CD4-positive, alpha-beta T cell treated with Interleukin-4 for 1 hour (primary cell): Measurements from ENCODE around the gene IL10RB.
A peak's percentile ranks its signal among the peaks of the same experiment; 100 is the strongest.

Experiments used
- DNase-seq, 2 donors: peaks; one replicate each; pipeline ENCODE4 v3.0.0-alpha.2; 2020 to 2022

IL10RB gene

DNA sequence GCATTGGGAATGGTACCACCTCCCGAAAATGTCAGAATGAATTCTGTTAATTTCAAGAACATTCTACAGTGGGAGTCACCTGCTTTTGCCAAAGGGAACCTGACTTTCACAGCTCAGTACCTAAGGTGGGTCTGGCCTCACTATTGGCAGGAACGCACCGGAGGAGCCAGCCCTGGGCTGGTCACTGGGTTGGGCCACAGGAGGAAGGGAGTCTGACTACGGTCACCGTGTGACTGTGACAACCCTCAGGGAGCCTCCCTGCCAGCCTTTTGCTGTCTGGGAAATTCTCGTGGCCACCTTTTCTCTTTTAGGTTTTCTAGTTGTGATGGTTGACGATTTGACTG lies 2.2 kb downstream of the IL10RB start:
- no peak for DNase-seq

DNA sequence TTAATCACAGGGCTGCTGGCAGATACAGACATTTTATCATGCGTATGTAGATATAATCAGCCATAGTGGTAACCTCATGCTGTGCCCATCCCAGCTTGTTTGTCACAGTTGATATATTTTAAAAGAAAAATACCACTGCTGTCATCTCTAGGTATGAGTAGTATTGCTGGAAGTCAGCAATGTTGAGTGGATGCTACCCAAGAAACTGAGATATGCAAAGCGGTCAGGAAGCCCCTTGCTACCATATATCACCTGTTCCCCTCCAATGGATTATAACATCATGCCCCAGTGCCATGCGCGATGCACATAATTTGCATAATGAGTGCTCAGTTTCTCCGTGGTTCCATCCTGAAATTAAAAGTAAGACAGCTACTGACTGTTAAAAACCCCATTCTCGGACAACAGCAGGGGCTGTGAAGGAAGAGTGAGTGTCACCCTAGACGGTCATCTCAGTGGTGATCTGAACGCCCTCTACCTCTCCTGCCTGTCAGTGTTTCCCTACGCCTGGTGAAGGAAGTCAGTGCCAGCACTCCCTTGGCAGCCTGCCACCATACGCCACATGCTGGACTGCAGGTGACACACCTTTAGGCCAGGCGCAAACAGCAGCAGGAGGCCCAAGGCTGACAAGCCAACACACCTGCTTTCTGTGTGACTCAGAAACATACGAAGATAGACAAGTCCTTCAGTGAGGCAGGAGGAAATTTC lies 2.7 kb downstream of the IL10RB start:
- peak; percentile 29 to 47 for DNase-seq

DNA sequence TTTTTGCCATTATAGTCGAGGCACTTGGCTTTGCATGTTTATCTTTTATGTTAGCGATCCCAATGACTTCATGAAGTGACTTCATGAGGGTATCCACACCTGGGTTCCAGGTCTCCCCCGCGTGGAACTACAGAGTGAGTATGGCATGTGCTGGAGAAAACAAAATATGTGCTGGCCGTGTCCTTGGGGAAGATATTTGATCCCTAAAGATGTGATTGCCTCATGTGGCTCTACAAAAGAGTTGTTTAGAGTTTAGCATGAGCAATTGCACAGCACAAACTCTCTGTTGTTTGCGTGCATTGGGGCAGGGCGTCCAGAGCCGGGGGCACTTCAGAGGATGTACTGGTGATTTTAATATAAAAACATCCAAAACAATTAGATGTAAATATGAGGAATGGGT lies 4.8 kb downstream of the IL10RB start:
- DNase-seq, result no peak

DNA sequence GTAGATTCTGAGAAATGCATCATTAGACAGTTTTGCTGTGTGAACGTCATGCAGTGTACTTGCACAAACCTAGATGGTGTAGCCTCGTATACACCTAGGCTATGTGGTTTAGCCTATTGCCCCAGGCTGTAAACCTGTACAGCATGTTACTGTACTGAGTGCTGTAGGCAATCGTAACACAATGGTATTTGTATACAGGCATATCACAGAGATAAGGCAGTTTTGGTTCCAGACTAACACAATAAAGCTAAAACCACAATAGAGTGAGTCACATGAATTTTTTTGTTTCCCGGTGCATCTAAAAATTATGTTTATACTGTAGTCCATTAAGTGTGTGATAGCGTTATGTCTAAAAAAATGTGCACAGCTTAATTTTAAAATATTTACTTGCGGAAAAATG lies 6.9 kb downstream of the IL10RB start:
- no peak for DNase-seq

DNA sequence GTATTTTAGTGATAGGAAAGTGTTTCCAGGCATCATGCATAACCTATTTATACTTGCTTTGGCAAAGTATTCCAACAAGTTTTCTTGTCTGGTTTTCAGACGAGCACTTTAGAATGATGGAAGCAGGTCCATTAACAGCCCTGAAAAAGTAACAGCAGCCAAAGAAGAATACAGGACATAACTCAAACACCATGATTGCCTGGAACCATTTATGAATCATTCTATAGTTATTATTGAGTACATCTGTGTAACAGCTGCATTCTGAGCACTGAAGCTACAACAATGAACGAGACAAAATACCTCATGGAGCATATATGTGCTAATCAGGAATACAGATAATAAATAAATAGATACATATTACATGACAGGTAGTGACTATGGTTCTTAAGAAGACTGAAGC lies 12.6 kb downstream of the IL10RB start:
- no peak for DNase-seq

DNA sequence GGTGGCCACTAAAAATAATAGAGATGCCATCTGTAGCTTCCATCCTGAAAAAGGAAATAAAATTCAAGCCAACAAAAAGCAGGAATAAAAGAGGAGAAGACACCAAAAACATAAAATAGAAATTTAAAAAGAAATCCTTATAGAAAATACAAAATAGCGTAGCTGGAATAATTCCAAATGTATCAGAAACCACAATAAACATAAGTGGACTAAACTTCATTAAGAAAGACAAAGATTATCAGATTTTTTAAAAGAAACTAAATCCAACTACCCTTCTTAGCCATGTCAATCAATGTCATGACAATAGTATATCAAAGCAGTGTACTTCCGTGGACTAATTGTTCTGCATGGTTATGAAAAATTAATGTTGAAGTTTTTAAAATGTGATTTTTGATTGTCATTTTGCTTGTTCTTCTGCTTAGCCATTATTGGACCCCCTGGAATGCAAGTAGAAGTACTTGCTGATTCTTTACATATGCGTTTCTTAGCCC lies 13.2 kb downstream of the IL10RB start:
- DNase-seq, result no peak

DNA sequence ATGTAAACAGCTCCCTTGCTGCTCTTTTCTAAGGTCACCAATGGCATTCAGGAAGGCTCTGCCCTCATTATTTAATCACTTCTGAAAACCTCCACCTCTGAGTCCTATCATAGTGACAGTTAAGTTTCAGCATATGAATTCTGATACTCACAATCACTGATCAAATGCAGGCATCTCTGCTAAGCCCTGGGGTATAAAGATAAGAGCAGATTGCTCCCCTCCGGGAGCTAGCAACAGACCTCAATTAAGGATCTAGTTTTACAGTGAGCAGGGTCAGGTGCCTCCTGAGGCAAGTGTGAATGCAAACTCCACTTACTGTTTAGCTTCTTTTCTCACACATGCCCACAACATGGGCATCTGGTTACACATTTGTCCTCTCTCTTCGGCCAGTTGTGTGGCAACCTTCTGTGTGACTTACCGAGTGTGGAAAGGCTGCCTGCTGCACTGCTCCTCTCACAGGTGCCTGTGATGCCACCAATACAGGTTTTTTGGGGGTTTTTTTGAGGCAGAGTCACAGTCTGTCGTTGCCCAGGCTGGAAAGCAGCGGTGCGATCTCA lies 15.0 kb downstream of the IL10RB start:
- no peak for DNase-seq

DNA sequence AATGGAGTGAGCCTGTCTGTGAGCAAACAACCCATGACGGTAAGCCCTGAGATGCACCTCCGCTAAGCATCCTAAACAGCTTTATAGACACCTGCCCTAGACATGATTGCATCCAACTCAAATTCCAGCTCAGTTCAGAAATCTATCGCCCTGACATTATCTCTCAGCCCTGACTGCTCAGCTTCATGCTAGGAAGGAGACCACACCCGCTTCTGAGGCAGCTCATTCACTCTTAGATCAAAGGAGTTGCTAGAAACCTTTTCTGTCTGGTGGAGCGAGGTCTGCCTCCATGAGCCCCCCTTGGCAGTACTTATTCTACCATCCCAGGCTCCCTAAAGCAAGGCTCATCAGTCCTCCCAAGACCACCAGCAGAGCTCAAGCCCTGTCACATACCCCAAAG lies 17.0 kb downstream of the IL10RB start:
- DNase-seq, result no peak

DNA sequence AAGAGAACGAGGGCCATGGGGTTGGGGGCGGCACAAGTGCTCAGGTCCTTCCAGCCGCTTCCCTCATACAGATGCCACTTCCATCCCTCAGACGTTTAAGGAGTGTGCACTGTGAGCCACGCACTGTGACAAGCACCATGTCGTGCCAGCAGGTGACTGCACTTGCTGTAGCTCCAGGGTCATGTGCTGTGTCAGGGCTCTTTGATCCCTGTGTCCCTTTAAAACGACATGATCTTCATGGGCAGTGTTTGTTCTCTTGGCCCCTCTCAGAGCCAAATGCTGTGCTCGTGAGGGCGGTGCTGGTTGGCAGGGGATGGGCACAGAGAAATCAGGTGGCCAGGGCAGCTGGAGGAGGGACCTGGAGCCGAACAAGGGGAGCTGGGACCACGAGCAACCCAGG lies 19.9 kb downstream of the IL10RB start:
- no peak for DNase-seq

DNA sequence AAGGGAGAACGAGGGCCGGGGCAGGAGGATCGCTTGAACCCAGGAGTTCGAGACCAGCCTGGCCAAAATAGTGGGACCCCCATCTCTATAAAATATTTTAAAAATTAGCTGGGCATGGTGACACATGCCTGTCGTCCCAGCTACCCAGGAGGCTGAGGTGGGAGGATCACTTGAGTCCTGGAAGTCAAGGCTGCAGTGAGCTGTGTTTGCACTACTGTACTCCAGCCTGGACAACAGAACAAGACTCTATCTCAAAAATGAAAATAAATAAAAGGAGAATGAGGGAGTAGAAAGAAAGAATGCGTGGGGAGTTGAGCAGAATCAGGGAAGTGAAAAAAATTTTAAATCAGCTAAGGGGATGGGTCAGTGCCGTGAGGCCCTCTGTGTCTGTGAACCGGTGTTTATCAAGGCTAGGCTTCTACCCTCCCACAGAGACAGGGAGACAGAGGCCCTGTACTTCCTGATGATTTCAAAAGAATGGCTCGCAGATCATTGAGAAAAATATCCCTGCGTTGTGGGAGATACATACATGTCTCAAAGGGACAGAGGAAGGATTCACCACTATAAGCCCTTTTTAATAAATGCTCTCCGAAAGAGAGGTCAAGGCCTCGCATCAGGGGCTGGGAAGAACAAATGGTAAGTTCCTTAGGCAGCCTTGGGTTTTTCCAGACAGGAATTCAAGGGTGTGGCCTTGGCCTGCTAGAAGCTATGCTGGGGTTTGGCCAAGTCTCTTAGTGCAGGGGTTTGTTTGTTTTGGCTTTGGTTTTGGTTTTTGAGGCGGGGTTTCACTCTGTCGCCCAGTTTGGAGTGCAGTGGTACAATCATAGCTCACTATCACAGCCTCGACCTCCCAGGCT lies 20.7 kb downstream of the IL10RB start:
- DNase-seq, result no peak

DNA sequence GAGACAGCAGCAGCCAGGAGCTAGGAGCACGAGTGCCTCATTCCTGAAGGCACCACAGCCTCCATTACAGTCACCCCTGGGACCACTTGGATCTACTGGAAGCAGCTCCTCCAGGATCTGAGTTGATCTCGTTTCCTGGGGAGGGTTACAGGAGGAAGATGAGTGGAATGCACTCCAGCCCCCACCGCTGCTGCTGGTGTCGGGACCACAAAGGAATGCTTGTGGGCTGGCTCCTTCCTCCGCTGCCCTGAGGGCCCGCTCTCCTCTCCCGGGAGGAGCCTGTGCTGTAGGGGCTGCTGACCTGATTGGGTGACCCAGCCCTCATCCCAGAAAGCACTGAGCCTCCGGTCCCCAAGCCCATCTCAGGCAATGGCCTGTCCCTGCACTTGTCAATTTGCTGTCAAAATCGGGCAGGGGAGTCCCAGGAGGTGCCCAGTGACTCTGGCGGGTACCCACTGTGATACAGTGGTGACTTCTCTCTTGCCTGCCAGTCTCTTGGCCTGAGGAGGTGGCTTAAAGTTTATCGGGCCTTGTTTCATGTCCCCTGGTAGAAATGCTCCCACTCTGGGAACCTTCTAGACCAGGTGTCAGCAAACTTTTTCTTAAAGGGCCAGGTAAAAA lies 23.1 kb downstream of the IL10RB start:
- DNase-seq, result no peak

DNA sequence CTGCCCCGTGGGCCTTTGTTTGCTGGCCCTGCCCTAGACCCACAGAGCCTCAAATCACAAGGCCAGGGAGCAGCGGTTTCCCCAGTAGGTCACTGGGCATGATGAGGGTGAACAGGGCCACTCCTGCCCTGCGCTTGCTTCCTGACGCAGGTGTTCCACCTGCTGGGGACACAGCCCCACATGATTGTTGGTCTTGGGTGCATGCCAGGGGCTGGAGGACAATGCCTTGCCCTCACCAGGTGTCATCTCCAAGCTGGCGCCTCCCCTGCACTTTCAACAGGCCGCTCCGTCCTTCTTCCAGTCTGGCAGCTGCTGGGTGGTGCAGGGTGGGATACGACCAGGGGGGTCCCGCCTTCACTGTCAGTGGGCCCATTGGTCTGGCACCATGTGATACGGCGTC lies 24.3 kb downstream of the IL10RB start:
- no peak for DNase-seq

DNA sequence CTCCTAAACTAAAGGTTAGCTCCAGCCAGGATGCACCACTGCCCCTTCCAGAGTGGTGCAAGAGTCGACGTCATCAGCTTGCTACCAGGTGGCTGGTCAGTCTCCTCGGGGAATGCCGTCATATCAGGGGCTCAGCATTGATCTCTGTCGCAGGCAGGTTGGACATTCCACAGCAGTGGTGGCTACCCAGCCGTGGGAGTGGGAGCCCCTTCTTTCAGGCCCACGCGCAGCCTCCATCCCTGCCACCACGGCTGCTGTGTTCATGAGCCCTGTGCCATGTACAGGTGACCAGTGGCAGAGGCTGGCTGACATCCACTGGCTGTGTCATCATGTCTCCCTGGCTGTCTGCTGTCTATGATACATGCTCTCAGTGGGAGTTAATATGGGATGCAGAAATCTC lies 25.5 kb downstream of the IL10RB start:
- no peak for DNase-seq

DNA sequence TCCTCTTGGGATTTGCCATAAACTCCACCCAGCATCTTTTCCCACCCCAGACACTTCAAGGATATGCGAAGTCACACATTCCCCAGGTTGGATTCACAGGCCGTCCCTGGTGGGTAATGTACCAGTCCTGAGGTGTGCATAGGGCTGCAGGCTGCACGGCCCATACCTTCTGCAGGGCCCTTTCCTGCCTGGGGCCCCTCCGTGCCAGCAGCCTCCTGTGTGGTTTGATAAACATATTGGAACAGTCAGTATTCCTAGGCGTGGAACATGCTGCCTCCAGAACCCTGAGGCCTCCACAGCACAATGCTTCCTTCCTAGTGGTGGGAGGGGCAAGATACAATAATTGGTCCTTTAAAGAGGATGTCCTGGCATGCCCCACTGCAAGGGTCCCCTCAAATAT lies 26.6 kb downstream of the IL10RB start:
- no peak for DNase-seq

DNA sequence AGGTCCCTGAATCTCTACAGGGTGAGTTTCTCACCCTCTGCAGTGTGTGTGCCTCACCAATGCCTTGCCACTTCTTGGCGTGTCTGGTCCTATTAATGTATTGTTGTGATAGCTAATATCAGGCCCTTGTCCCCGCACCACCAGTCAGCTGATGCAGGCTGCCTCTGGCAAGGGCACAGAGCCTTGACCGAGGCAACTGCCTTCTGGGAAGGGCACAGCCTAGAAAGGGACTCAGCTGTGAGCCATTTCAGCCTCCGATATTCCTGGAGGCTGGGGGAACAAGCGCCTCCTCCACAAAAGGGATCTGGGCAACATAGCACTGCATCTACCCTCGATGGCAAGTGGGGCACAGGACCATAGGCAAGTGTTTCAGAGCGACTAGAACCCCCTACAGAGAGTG lies 27.0 kb downstream of the IL10RB start:
- DNase-seq, result no peak

DNA sequence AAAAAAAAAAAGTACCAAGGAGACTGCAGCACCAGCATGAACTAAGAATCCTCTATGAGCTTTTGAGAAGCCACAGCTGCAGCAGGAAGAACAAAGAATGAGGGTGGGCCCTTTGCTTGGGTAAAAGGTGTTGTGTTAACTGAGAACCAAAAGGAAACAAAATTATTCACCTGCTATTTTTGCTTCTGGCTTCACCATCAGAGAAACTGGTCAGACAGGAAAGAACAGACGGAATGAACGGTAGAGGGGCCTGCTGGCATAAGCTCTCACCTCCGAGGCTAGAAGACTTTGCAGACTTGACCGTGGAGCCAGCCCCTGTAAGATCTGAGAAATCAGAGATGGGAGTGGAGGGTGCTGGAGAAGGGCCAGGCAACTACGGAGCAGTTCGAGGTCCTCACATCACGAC lies 27.6 kb downstream of the IL10RB start:
- DNase-seq, result peak in 1 of 2 donors; percentile 24

DNA sequence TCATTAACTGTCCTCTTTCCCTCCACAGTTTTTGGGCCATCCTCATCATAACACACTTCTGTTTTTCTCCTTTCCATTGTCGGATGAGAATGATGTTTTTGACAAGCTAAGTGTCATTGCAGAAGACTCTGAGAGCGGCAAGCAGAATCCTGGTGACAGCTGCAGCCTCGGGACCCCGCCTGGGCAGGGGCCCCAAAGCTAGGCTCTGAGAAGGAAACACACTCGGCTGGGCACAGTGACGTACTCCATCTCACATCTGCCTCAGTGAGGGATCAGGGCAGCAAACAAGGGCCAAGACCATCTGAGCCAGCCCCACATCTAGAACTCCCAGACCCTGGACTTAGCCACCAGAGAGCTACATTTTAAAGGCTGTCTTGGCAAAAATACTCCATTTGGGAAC lies 30.0 kb downstream of the IL10RB start:
- DNase-seq, result peak in 1 of 2 donors; percentile 70

DNA sequence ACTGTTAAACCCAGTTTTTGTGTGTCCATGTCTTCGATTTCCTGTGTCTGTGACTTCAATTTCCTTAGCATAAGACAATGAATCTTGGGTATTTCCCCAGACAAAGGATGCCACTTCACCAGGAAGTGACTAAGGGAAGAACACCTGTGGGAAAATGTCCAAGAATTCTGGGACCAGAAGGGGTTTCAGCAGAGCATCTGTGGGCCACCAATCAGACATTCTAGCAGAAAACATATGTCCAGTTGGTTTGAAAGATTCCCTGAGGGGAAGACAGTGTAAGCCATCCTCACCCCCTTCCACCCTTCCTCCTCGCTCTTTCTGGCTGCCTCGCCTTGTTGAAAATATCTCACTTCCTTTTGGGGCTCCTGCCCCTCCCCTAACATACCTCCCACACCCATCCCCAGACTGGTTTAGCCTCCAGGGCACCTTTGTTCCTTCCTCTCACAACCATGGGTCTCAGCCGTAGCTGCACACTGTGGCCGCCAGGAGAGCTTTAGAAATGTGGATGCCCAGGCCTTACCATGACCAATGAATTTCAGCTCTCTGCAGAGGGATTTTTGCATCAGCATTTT lies 33.1 kb downstream of the IL10RB start:
- peak; percentile 53 to 68 for DNase-seq

DNA sequence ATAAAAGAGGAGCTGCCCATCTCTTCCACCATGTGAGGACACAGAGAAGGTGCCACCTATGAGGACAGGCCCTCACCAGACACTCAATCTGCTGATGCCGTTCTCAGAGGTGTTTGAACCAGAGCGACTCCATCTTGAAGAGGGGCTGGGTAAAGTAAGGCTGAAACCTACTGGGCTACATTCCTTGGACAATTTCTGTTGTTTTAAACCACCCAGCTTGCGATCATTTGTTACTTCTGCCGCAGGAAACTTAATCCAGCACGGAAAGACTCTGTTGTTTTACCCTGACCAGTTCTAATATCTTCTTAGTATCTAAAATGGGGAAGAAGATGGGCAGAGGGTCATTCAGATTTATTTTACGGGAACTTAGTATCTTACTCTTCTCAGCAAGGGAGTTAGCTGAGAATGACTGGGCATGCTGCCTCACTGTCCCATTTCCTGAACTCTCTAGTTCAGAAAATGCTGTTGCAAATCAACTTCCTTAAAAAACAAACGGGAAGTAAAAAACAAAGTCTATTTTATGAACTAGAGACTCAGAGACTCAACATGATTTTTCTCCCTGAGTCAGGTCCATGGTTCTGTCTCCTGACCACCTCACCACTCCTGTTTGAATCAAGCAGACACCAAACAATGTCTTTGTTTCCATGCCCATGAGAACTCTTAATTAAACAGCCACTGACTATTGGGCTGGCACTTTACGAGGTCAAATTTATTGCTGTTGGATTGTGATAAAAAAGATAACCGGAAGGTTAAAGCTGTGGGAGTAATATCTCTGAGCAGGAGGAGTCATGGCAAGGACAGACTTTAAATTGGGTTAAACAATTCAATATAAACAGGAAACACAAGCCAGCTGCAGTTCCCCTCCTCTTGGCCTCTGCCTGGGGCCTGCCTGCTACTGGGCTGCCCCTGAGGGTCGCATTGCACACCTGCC lies 34.8 kb downstream of the IL10RB start:
- peak; percentile 13 to 67 for DNase-seq

DNA sequence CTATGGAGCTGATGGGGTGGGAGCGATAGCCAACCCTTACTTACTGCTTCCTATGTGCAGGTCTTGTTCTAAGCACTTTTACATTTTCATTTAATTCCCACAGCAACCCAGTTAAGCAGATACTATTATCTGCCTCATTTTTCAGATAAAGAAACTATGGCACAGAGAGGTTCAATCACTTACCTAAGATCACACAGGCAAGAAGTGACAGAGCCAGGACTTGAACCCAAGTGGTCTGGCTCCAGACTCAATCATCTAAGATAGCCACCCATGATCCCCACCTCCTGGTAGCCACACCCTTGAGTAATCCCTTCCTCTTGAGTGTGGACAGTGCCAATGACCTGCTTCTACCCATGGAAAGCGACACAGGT lies 35.5 kb downstream of the IL10RB start:
- no peak for DNase-seq

DNA sequence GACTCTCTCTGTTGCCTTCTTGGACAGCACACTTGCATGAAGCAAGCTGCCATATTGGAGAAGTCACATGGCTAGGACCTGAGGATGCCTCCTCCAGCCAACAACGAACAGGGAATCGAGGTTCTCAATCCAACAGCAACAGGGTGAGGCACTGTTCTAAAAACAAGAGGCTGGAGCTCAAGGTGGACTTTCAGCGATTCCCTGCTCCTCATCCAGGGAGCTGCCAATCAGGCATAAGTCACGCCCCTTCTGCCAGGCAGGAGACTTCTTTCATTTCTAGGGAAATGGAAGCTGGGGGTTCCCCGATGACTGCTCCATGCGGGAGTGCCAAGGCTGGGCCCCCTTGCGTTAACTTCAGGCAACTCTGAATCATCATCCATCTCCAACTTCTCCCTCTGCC lies 35.9 kb downstream of the IL10RB start:
- peak in 1 of 2 donors; percentile 47 for DNase-seq

DNA sequence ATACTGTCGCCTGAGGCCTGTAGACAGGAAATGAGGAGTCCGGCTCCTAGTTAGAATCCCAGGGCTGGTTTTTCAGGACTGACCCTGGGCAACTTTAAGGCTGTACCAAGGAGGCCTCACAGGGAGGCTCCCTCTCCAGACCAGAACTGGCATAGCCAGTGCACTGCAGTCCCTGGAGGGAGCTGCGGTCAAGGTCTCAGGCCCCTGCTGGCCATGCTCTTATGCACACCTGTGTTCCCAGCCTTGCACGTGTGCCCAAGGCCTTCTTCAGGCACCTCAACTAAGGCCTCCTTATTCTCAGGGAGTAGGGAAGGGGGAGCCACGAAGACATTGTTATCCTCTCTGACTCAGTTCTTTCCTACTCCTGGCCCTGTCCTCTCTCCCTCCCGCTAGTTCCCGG lies 36.6 kb downstream of the IL10RB start:
- no peak for DNase-seq
